Endothelial cell of umbilical vein (primary cell): Measurements from ENCODE around the gene MSN. TPM values are rescaled to one million over a fixed set of nuclear protein-coding genes. Genes with fewer than 3 reads are reported as not detected.

Source experiments
- BruUV-seq: library from RNA; stranded (reverse); fragments of 400-500 nt; replicated peaks from 2 replicates; lab custom pipeline; 2021; lab: Mats Ljungman, UMichigan
- CTCF ChIA-PET: fragments of 300-600, 350-600 bp; sonication (Branson Sonifier 250); formaldehyde crosslinking; loops from one replicate; lab custom pipeline; 2021; ENCODE audit warnings: antibody characterized with exemption, inconsistent platforms; lab: Charles Lee
- POLR2A ChIA-PET: fragments of 300-600, 350-600 bp; sonication (Branson Sonifier 250); formaldehyde crosslinking; loops from one replicate; lab custom pipeline; 2021; ENCODE audit warnings: antibody characterized with exemption, inconsistent platforms; lab: Charles Lee
- DNase-seq: peaks from one replicate; pipeline ENCODE4 v3.0.0-alpha.2; 2011; ENCODE audit warnings: low read depth, low spot score
- FAIRE-seq: peaks from 2 replicates; lab custom pipeline; 2011; peaks lifted over from hg19 to GRCh38; lab: Jason Lieb, UNC
- H2AFZ ChIP-seq: 2 replicates; pipeline ENCODE4 v1.6.0; 2012; ENCODE audit warnings: low read depth, low read length, control low read depth, inconsistent platforms
- H3K27ac ChIP-seq: 2 replicates; pipeline ENCODE4 v1.5.1; 2011; ENCODE audit warnings: low read depth, mild to moderate bottlenecking, control low read depth, low read length, moderate library complexity; ENCODE audit not compliant: insufficient read depth
- H3K27me3 ChIP-seq, 2 experiments: 2 replicates each; pipeline versions ENCODE4 v1.6.0 to v1.6.1; 2011; ENCODE audit warnings: low read length in 2 of 2, mixed read lengths in 1 of 2; ENCODE audit not compliant: control insufficient read depth in 2 of 2, insufficient read depth in 2 of 2
- H3K36me3 ChIP-seq, 2 experiments: 2 replicates in 1 of 2; 3 replicates in 1 of 2; pipeline ENCODE4 v1.5.1; 2011; ENCODE audit warnings: low read length in 2 of 2, mild to moderate bottlenecking in 1 of 2, moderate library complexity in 1 of 2; ENCODE audit not compliant: control insufficient read depth in 2 of 2, insufficient read depth in 2 of 2; ENCODE audit errors: extremely low read depth in 1 of 2
- H3K4me1 ChIP-seq: 3 replicates; pipeline ENCODE4 v1.5.1; 2011; ENCODE audit warnings: mild to moderate bottlenecking, low read length; ENCODE audit not compliant: control insufficient read depth, insufficient read depth; ENCODE audit errors: extremely low read depth
- H3K4me2 ChIP-seq: 2 replicates; pipeline ENCODE4 v1.6.1; 2011; ENCODE audit warnings: low read length, control low read depth, mixed read lengths; ENCODE audit not compliant: insufficient read depth
- H3K4me3 ChIP-seq, 3 experiments: fragments of 200-600 bp in 1 of 3; sonication (generic), shearing (Covaris generic) in 1 of 3; replicated peaks in 1 of 3; 2 replicates each; pipeline ENCODE4 v1.5.1; 2011 to 2016; ENCODE audit warnings: control low read depth in 3 of 3, low read length in 3 of 3, mild to moderate bottlenecking in 2 of 3, inconsistent platforms in 1 of 3, low read depth in 1 of 3, moderate library complexity in 1 of 3; ENCODE audit not compliant: insufficient read depth in 1 of 3
- H3K79me2 ChIP-seq: 2 replicates; pipeline ENCODE4 v1.6.0; 2012; ENCODE audit warnings: low read length, inconsistent platforms; ENCODE audit not compliant: control insufficient read depth, insufficient read depth
- H3K9ac ChIP-seq: replicated peaks from 2 replicates; pipeline ENCODE3; 2011; ENCODE audit warnings: low read length, control low read depth; ENCODE audit not compliant: insufficient read depth; ENCODE audit errors: extremely low read depth
- H3K9me1 ChIP-seq: replicated peaks from 3 replicates; pipeline ENCODE4 v1.6.0; 2011; ENCODE audit warnings: mild to moderate bottlenecking, low read length; ENCODE audit not compliant: control insufficient read depth, insufficient read depth; ENCODE audit errors: extremely low read depth
- H3K9me3 ChIP-seq: replicated peaks from 2 replicates; pipeline ENCODE4 v1.5.1; 2012; ENCODE audit warnings: low read length, inconsistent platforms; ENCODE audit not compliant: control insufficient read depth, insufficient read depth
- H4K20me1 ChIP-seq: replicated peaks from 2 replicates; pipeline ENCODE3; 2011; ENCODE audit warnings: mild to moderate bottlenecking, low read length; ENCODE audit not compliant: control insufficient read depth, insufficient read depth; ENCODE audit errors: extremely low read depth
- CTCF ChIP-seq, 2 donors: IDR thresholded peaks; 1 replicate in 1 of 2; 2 replicates in 1 of 2; pipeline ENCODE4 v1.5.1; 2011; ENCODE audit warnings: low read length in 2 of 2, mild to moderate bottlenecking in 2 of 2, moderate library complexity in 2 of 2, control low read depth in 1 of 2, inconsistent platforms in 1 of 2, low read depth in 1 of 2; ENCODE audit not compliant: insufficient read depth in 1 of 2; ENCODE audit errors: extremely low read depth in 1 of 2
- EZH2 ChIP-seq: IDR thresholded peaks from 2 replicates; pipeline ENCODE4 v1.6.1; 2012; ENCODE audit warnings: borderline replicate concordance, low read depth, mild to moderate bottlenecking, moderate library complexity, low read length, inconsistent platforms; ENCODE audit not compliant: severe bottlenecking
- FOS ChIP-seq: IDR thresholded peaks from 2 replicates; pipeline ENCODE4 v1.6.1; 2011; ENCODE audit warnings: mild to moderate bottlenecking, low read length, moderate library complexity, borderline replicate concordance; ENCODE audit not compliant: insufficient read depth
- GATA2 ChIP-seq: IDR thresholded peaks from 2 replicates; pipeline ENCODE4 v1.7.0; 2011; ENCODE audit warnings: low read depth, mild to moderate bottlenecking, moderate library complexity, mixed read lengths, low read length; ENCODE audit not compliant: insufficient read length, insufficient read depth
- JUN ChIP-seq: IDR thresholded peaks from 2 replicates; pipeline ENCODE4 v1.6.1; 2011; ENCODE audit warnings: borderline replicate concordance, low read depth; ENCODE audit not compliant: insufficient read length, insufficient read depth
- MAX ChIP-seq: IDR thresholded peaks from 2 replicates; pipeline ENCODE4 v1.6.1; 2011; ENCODE audit not compliant: insufficient read depth, insufficient read length
- POLR2A ChIP-seq: IDR thresholded peaks from 2 replicates; pipeline ENCODE4 v1.6.1; 2012; ENCODE audit warnings: low read depth, mild to moderate bottlenecking, control low read depth, low read length
- POLR2AphosphoS5 ChIP-seq: IDR thresholded peaks from 2 replicates; pipeline ENCODE4 v1.6.1; 2012; ENCODE audit warnings: low read depth, mild to moderate bottlenecking, control low read depth, low read length, moderate library complexity; ENCODE audit not compliant: insufficient read depth
- dilution Hi-C: fragments of 300-500 bp; cut with MboI; formaldehyde crosslinking; loops from one replicate; pipeline ENCODE4 v1.15.0; 2019; ENCODE audit warnings: low sequenced_read_pairs; ENCODE audit not compliant: extremely low pct_ligation_motif_present
- intact Hi-C: fragments of 100-400 bp; cut with micrococcal nuclease; formaldehyde crosslinking; loops from one replicate; pipeline ENCODE4 v1.10.0; 2022
- polyA plus RNA-seq, 4 experiments: library from polyadenylated mRNA; depleted of rRNA in 3 of 4; stranded (reverse) in 3 of 4; unstranded in 1 of 4; fragments of >200 nt; gene quantifications; 2 replicates each; pipeline versions ENCODE4 v1.2.1 to v1.2.3, GENCODE V29; 2011 to 2012; ENCODE audit warnings: missing spikeins in 1 of 4
- total RNA-seq: library from RNA; stranded (reverse); gene quantifications from 2 replicates; pipeline ENCODE4 v1.2.3, GENCODE V29; 2021

MSN gene
- total and polyA plus RNA-seq, 2 donors (not counting 3 experiments of a cell fraction or from before 2014, with no cell fraction given): 528 to 635 TPM

- no peaks in the 10 kb centered on the region for H3K9me1 ChIP-seq
- peaks cover 22% of the 10 kb centered on the region for H3K4me1 ChIP-seq
- no TSS peak for BruUV-seq
- H3K27ac ChIP-seq: no peak overlapping the region
- H3K4me3 ChIP-seq: no peak overlapping the region
- H3K79me2 ChIP-seq: no peaks in the 10 kb centered on the region
- no peaks in the 10 kb centered on the region for H3K27me3 ChIP-seq
- no peak overlapping the region for H2AFZ ChIP-seq
- POLR2A ChIA-PET: no interaction called here
- dilution Hi-C loops: no loop called here
- no peaks in the 10 kb centered on the region for H3K36me3 ChIP-seq
- intact Hi-C loops: no loop called here
- no peak overlapping the region for H3K4me2 ChIP-seq
- H3K9ac ChIP-seq: no peak overlapping the region
- no peaks in the 10 kb centered on the region for H4K20me1 ChIP-seq
- FAIRE-seq: peak; percentile 77
- H3K9me3 ChIP-seq: no peaks in the 10 kb centered on the region
- CTCF ChIA-PET: interaction anchor here (0.7 kb wide), 2 partner anchors 41 to 61 kb away, joined by 3 to 4 read pairs; no protein-coding TSS in a partner anchor
- DNase-seq: peak; percentile 11
- TF ChIP-seq POLR2A: no peak
- no peak for TF ChIP-seq MAX
- TF ChIP-seq POLR2AphosphoS5: no peak
- no peak for TF ChIP-seq EZH2
- no peak for TF ChIP-seq JUN
- no peak for TF ChIP-seq FOS
- TF ChIP-seq GATA2: no peak
- no peak for TF ChIP-seq CTCF (IDR thresholded peaks at IDR 0.05; ENCODE audit: extremely low read depth in 1 of 2, insufficient read depth in 1 of 2, low read depth in 1 of 2, low read length in 2 of 2)
Observed at GRCh38 chrX:65642914-65643491, 24.5 kb upstream of the MSN start.
